NB4 (cell line): ENCODE data around the gene ST3GAL5.

ENCODE experiments used
- MAX ChIP-seq: IDR thresholded peaks from 2 replicates; pipeline ENCODE4 v1.6.1; 2011; ENCODE audit warnings: low read depth, low read length
- TF ChIP-seq, protein P1 (sequence below): IDR thresholded peaks from one replicate; pipeline ENCODE4 v1.5.1; 2012; ENCODE audit warnings: low read depth, low read length

GRCh38 chr2:85900366-85900765, 11.6 kb upstream of the ST3GAL5 start:
- TF ChIP-seq, protein P1, sequence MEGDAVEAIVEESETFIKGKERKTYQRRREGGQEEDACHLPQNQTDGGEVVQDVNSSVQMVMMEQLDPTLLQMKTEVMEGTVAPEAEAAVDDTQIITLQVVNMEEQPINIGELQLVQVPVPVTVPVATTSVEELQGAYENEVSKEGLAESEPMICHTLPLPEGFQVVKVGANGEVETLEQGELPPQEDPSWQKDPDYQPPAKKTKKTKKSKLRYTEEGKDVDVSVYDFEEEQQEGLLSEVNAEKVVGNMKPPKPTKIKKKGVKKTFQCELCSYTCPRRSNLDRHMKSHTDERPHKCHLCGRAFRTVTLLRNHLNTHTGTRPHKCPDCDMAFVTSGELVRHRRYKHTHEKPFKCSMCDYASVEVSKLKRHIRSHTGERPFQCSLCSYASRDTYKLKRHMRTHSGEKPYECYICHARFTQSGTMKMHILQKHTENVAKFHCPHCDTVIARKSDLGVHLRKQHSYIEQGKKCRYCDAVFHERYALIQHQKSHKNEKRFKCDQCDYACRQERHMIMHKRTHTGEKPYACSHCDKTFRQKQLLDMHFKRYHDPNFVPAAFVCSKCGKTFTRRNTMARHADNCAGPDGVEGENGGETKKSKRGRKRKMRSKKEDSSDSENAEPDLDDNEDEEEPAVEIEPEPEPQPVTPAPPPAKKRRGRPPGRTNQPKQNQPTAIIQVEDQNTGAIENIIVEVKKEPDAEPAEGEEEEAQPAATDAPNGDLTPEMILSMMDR, result no peak
- no peak for TF ChIP-seq MAX
